ENCODE results near the gene OPRM1.

- TF ChIP-seq CTCF (IDR thresholded peaks at IDR 0.05) (no peak), EP300 (IDR thresholded peaks at IDR 0.05) (no peak), POLR2AphosphoS5 (IDR thresholded peaks at IDR 0.05) (no peak)
Observed at GRCh38 chr6:154230393-154230792, 191.4 kb downstream of the OPRM1 start.

Data from esophagus muscularis mucosa (tissue), 4 donors.